Natural killer cell (primary cell): Measurements from ENCODE around the gene DENND1B. TPM values are rescaled to one million over a fixed set of nuclear protein-coding genes. Genes with fewer than 3 reads are reported as not detected.

ENCODE experiments used
- ATAC-seq, 3 donors: fragments of 150-1000 bp in 2 of 3; fragments of 200-7000 bp in 1 of 3; cut with Tn5 transposase; 1 replicate in 1 of 3; 2 replicates in 2 of 3; pipeline ENCODE4 v1.10.0; 2021; ENCODE audit warnings: mild to moderate bottlenecking in 2 of 3, moderate library complexity in 2 of 3
- DNase-seq, 2 donors: peaks; one replicate each; pipeline versions ENCODE4 v3.0.0 to v3.0.0-alpha.2; 2013 to 2021; ENCODE audit warnings: mixed read lengths in 1 of 2
- H3K27ac ChIP-seq: one replicate; pipeline ENCODE4 v1.5.1; 2013; ENCODE audit warnings: mild to moderate bottlenecking, low read length
- H3K27me3 ChIP-seq: one replicate; pipeline ENCODE4 v1.6.1; 2013; ENCODE audit warnings: low read length; ENCODE audit not compliant: control insufficient read depth, insufficient read depth
- H3K36me3 ChIP-seq: one replicate; pipeline ENCODE4 v1.6.1; 2013; ENCODE audit warnings: low read length; ENCODE audit not compliant: control insufficient read depth, insufficient read depth
- H3K4me1 ChIP-seq: one replicate; pipeline ENCODE4 v1.6.1; 2013; ENCODE audit warnings: low read length; ENCODE audit not compliant: control insufficient read depth, insufficient read depth
- H3K4me3 ChIP-seq: one replicate; pipeline ENCODE4 v1.5.1; 2013; ENCODE audit warnings: low read length
- H3K9me3 ChIP-seq: one replicate; pipeline ENCODE4 v1.6.1; 2013; ENCODE audit warnings: low read length; ENCODE audit not compliant: control insufficient read depth, insufficient read depth
- H3K27ac Mint-ChIP-seq, 2 donors: one replicate each; pipeline ENCODE4 v1.8.0; 2022; ENCODE audit warnings: mild to moderate bottlenecking in 2 of 2, mixed read lengths in 2 of 2, moderate library complexity in 1 of 2
- H3K27me3 Mint-ChIP-seq, 2 donors: one replicate each; pipeline ENCODE4 v1.8.0; 2022; ENCODE audit warnings: low read depth in 2 of 2, mixed read lengths in 2 of 2
- H3K36me3 Mint-ChIP-seq: one replicate; pipeline ENCODE4 v1.8.0; 2022; ENCODE audit warnings: mixed read lengths
- H3K4me1 Mint-ChIP-seq, 2 donors: one replicate each; pipeline ENCODE4 v1.8.0; 2022; ENCODE audit warnings: mixed read lengths in 2 of 2
- H3K4me3 Mint-ChIP-seq: one replicate; pipeline ENCODE4 v1.8.0; 2022; ENCODE audit warnings: mild to moderate bottlenecking, moderate library complexity, mixed read lengths
- H3K9me3 Mint-ChIP-seq, 2 donors: one replicate each; pipeline ENCODE4 v1.8.0; 2022; ENCODE audit warnings: mixed read lengths in 2 of 2
- CTCF ChIP-seq: fragments of 200-600 bp; IDR thresholded peaks from one replicate; pipeline ENCODE4 v1.8.0; 2022; ENCODE audit warnings: antibody characterized with exemption
- WGBS: methylation state at CpG from one replicate; pipeline ENCODE4 v1.1.7; 2013; ENCODE audit warnings: missing lambda C conversion rate; ENCODE audit not compliant: insufficient coverage; 5-methylcytosine and 5-hydroxymethylcytosine counted together
- intact Hi-C: fragments of 100-400 bp; cut with micrococcal nuclease; formaldehyde crosslinking; loops from one replicate; pipeline ENCODE4 v1.14.2; 2022
- total RNA-seq, 4 donors: library from RNA; stranded (reverse); fragments of 120-200 nt in 1 of 4; gene quantifications; one replicate each; pipeline versions ENCODE4 v1.2.3 to v1.2.4, GENCODE V29; 2013 to 2022

The DENND1B gene
- total RNA-seq, 3 donors from 2014 or later (not counting 1 experiment from before 2014, with no cell fraction given) = 35.4 to 62.5 (median 37.5) TPM

- intact Hi-C loops = loop anchor here (1.0 to 10.0 kb wide), 3 partner anchors 254 to 850 kb away; no protein-coding TSS in a partner anchor
- Histone ChIP-seq H3K4me1 (no peaks in the 10 kb centered on the region), H3K9me3 (no peaks in the 10 kb centered on the region), H3K27me3 (no peaks in the 10 kb centered on the region), H3K4me3 (no peak overlapping the region), H3K36me3 (peaks cover 15% of the 10 kb centered on the region), H3K27ac (no peak overlapping the region)
- H3K4me1 Mint-ChIP-seq = no peaks in the 10 kb centered on the region
- H3K27ac Mint-ChIP-seq = no peak overlapping the region
- H3K4me3 Mint-ChIP-seq = no peak overlapping the region
- no peaks in the 10 kb centered on the region for H3K36me3 Mint-ChIP-seq
- ATAC-seq (peak; percentile 57 to 77 (median 61)), DNase-seq (peak in 1 of 2 donors; percentile 59)
- no peaks in the 10 kb centered on the region for H3K9me3 Mint-ChIP-seq
- no peaks in the 10 kb centered on the region for H3K27me3 Mint-ChIP-seq
- peak; percentile 60 for TF ChIP-seq CTCF
- no CpG with 5 or more reads among the region's 3 CpGs for WGBS
These were observed 160.2 kb downstream of the DENND1B start for GRCh38 chr1:197614916-197615692.

GRCh38 chr1:197606168-197606845 is 169.0 kb downstream of the DENND1B start:
- DNase-seq (no peak), ATAC-seq (no peak)
- Mint-ChIP-seq H3K36me3 (no peaks in the 10 kb centered on the region), H3K27me3 (no peaks in the 10 kb centered on the region), H3K27ac (no peak overlapping the region), H3K9me3 (no peaks in the 10 kb centered on the region), H3K4me1 (peaks cover 0 to under 1% of the 10 kb centered on the region in 2 donors), H3K4me3 (no peak overlapping the region)
- H3K27me3 ChIP-seq = no peaks in the 10 kb centered on the region
- TF ChIP-seq CTCF = no peak
- intact Hi-C loops = no loop called here
- no peaks in the 10 kb centered on the region for H3K4me1 ChIP-seq
- no peaks in the 10 kb centered on the region for H3K36me3 ChIP-seq
- 97% methylated on average over 6 of the region's 6 CpGs for WGBS
- no peak overlapping the region for H3K4me3 ChIP-seq
- no peaks in the 10 kb centered on the region for H3K9me3 ChIP-seq
- no peak overlapping the region for H3K27ac ChIP-seq

- no peaks in the 10 kb centered on the region for H3K27me3 Mint-ChIP-seq
- H3K36me3 Mint-ChIP-seq = no peaks in the 10 kb centered on the region
- no peak for TF ChIP-seq CTCF
- H3K27ac Mint-ChIP-seq = no peak overlapping the region
- Histone ChIP-seq H3K27ac (no peak overlapping the region), H3K9me3 (no peaks in the 10 kb centered on the region), H3K36me3 (no peaks in the 10 kb centered on the region), H3K27me3 (no peaks in the 10 kb centered on the region), H3K4me1 (no peaks in the 10 kb centered on the region), H3K4me3 (no peak overlapping the region)
- H3K4me3 Mint-ChIP-seq = no peak overlapping the region
- no peak for ATAC-seq
- no peaks in the 10 kb centered on the region for H3K9me3 Mint-ChIP-seq
- no CpG with 5 or more reads among the region's 1 CpG for WGBS
- DNase-seq = no peak
- intact Hi-C loops = no loop called here
- H3K4me1 Mint-ChIP-seq = peaks cover 0 to 4% of the 10 kb centered on the region in 2 donors
These were observed 171.0 kb downstream of the DENND1B start for GRCh38 chr1:197604302-197604701.
